Inflammatory macrophage treated with lipopolysaccharide for 4 hours (primary cell): ENCODE results near the gene PRPSAP1.
"Not testable (repeated sequence)": the region's sequence is repeated elsewhere in the genome, so short reads cannot be mapped to it uniquely, and the experiment has no call there.

Source experiments
- DNase-seq: peaks from one replicate; pipeline ENCODE4 v3.0.0-alpha.2; 2020

PRPSAP1 gene

DNA sequence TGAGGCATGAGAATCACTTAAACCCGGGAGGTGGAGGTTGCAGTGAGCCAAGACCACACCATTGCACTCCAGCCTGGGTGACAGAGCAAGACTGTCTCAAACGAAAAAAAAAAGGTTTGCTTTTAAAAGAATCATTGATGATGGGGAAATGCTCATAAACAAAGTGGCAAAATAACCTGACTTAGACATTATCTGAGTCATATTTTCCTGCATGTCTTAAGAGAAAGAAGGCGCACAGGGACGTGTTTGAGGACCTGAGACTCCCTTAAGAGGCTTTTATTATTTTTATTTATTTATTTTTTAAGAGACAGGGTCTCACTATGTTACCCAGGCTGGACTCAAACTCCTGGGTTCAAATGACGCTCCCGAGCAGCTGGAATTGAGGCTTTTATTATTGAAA is 5.7 kb upstream of the PRPSAP1 start:
- no peak for DNase-seq

DNA sequence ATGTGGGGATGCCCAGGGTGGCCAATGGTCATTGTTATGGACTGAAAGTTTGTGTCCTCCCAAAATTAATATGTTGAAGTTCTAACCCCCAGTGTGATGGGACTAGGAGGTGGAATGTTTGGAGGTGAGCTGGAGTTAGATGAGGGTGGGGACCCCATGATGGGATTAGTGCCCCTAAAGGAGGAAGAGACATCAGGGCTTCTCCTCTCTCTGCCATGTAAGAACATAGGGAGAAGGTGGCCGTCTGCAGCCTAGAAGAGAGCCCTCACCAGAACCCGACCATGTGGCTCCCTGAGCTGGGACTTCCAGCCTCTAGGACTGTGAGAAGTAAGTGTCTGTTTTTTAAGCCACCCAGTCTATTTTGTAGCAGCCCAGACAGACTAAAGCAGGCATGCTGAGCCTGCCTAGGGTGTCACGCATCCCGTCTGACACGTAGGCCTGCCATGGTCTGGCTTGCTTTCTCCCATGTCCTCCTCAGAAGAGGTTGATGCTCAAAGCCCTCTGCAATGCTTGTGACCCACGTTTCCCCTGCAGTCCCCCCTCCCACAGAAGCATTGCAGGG is 4.0 kb upstream of the PRPSAP1 start:
- no peak for DNase-seq

DNA sequence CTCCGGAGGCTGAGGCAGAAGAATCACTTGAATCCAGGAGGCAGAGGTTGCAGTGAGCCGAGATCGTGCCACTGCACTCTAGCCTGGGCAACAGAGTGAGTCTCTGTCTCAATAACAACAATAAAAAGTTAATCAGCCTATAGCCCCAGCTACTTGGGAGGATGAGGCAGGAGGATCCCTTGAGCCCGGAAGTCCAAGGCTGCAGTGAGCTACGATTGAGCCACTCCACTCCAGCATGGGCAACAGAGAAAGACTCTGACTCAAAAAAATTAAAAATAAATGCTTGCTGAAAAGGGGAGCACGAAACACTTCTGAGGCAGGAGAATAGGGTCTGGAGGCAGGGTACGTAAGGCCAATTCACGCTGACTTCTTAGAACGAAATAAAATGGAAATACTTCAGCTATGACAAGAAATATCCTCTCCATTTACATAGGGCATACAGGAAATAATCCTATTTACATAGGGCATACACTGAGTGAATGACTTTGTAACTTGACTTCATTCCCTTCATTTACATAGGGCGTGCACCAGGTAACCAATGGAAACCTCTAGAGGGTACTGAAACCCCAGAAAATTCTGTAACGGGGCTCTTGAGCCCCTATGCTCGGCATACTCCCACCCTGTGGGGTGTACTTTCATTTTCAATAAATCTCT is 3.2 kb upstream of the PRPSAP1 start:
- DNase-seq: no peak

DNA sequence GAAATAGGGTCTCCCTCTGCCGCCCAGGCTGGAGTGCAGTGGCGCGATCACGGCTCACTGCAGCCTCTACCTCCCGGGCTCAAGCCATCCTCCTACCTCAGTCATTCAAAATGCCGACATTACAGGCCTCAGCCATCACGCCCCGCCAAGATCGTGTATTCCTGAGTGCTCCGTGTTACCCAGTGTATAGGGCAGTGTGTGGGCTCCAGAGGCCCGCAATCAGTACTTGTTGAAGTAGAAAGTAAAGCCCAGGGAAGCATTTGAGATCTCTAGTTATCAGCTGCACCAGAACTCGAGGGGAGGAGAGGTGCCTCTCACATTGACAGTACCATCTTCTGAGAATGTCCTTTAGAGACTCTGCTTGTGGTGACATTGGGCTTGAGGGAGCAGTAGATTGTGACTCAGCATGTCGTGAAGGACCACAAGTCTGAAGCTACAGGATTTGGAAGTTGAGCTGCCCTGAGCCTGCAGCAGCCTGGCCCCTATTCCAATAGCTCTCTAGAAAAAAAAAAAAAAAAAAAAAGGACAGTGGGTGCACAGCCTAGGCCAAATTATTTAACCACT is 1.1 kb upstream of the PRPSAP1 start:
- no peak for DNase-seq

DNA sequence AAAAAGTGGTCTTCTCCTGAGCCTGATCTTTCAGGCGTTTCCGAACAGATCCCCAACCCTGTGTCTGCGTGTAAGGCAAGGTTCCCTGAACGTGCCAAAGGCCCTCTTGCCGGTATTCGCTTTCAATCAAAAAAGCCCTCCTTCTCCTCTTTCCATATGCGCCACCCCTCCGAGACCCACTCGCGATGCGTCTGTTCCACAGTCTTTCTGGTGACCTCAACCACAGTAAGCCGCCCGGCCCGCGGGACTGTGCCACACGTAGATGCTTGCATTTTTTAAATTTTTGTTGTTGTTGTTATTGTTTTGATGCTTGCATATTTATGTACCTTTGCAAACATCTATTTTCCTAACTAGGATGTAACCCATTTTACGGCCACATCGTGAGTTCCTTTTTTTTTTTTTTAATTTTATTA is 607 bp upstream of the PRPSAP1 start:
- DNase-seq: no peak

DNA sequence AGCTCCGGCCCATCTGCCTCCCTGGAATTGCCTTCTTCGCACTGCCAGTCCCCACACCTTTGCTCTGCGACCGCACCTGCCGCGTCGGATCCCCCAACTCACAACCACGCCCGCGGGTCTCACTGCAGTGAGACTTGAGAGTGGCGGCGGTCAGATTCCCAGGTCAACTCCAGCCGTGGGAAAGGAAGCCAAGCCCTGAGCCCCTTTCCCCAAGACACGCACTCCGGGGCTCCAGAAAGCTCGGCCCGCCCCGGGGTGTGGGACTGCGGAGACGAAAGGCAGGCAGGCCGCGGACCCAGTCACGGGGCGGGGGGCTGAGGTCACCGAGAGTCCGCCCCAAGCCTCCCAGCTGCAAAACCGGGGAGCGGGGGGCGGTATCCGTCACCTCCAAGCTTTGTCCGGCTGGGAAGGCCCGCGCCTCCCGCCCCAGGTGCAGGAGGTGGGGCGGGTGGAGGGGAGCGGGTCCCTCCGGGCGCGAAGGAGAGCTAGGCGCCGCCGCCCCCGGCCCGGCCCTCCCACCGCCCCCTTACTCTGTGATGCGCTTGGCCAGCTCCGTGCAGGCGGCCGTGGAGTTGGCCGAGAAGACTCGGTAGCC is 615 bp downstream of the PRPSAP1 start:
- DNase-seq: peak; percentile 40

DNA sequence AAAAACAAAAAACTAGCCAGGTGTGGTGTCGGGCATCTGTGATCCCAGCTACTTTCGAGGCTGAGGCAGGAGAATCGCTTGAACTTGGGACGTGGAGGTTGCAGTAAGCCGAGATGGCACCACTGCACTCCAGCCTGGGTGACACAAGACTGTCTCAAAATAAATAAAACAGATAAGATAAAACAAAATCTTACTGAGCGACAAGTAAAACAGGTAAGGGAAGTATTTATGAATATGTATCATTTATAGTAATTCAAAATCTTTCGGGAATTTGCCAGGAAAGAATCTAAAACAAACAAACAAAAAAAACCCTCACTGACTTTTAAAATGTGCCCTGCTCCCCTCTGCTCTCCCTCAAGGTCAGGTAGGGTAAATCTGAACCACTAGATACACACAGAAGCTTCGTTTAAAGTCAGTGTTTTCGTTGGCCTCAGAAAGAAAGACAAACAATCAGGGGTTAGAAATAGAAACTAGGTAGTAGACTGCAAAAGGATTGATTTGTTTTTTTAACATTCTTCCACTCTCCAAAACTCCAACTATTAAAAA is 2.1 kb downstream of the PRPSAP1 start:
- no peak for DNase-seq

DNA sequence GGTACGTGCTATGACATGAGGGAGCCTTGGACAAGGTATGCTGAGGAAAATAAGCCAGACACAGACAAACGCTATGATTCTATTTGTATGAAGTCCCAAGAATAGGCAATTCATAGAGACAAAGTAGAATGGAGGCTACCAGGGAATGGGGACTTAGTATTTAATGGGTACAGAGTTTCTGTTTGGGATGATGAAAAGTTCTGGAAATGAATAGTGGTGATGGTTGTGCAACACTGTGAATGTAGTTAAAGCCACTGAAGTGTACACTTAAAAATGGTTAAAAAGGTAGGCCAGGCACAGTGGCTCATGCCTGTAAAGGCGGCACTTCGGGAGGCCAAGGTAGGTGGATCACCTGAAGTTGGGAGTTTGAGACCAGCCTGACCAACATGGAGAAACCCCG is 3.3 kb downstream of the PRPSAP1 start:
- no peak for DNase-seq

DNA sequence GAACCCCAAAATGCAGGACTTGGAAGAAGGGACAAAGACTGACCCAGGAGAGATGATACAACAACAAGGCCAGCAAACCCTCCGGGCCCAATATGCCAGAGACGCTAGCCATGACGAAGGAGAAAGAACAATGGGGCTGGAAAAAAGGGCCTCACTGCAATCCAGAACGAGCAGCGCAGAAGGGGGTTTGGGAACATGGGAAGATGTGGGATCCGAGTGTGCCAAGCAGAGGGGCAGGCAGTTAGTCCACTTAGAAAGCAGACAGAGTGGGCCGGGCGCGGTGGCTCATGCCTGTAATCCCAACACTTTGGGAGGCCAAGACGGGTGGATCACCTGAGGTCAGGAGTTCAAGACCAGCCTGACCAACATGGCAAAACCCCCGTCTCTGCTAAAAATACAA is 6.8 kb downstream of the PRPSAP1 start:
- DNase-seq: not testable (repeated sequence)

DNA sequence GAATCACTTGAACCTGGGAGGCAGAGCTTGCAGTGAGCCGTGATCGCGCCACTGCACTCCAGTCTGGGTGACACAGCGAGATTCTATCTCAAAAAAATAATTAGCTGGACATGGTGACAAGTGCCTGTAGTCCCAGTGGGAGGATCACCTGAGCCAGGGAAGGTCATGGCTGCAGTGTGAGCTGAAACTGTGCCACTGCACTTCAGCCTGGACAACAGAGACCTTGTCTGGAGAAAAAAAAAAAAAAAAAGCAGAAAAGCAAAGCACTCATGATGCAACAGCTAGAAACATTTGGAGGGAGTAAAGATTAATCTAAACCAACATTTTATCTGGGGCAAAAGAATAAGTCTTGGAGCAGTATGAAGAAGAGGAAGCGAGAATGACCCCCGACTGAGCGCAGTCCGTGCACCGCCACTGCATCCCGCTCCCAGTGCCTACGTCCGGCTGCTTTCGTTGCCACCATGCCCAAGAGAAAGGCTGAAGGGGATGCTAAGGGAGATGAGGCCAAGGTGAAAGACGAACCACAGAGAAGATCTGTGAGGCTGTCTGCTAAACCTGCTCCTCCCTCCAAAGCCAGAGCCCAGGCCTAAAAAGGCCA is 8.2 kb downstream of the PRPSAP1 start:
- no peak for DNase-seq

DNA sequence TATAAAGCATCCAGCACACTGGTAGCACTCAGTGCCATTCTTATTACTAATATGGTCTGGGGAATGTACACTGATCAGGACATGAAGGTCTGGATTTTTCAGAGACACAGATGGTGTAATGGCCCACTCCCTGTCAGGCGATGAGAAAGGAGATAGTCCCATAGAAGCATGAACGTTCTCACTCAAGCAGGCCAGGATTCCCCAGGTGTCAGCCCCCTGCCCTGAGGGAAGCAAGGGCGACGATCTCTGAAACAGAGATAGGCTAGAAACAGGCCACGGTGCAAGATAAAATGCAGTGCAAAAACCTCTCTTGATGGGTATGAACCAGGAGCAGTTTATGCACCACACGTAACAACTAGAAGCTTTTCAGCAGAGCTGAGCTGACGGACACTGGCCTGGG is 10.6 kb downstream of the PRPSAP1 start:
- no peak for DNase-seq

DNA sequence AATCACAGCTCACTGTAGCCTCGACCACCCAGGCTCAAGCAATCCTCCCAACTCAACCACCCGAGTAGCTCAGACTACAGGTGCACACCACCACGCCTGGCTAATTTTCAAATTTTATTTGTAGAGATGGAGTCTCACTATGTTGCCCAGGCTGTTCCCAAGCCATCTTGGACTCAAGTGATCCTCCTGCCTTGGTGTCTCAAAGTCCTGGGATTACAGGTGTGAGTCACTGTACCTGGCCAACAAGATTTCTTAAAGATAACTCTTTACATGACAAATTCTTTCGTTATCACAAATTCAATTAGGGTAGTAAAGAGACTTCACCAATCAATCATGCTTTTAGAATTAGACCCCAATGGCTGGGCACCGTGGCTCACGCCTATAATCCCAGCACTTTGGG is 12.4 kb downstream of the PRPSAP1 start:
- no peak for DNase-seq

DNA sequence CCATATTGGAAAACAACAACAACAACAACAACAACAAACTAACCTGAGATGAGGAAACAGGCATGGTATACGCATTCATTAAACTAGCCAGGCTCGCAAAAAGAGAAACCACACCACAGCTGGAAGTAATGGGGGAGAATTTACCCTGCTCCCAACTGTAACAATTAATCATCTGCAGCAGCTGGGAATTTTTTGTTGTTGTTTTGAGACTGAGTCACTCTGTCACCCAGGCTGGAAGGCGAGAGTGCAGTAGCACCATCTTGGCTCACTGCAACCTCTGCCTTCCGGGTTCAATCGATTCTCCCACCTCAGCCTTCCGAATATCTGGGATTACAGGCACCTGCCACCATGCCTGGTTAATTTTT is 16.3 kb downstream of the PRPSAP1 start:
- DNase-seq: no peak

DNA sequence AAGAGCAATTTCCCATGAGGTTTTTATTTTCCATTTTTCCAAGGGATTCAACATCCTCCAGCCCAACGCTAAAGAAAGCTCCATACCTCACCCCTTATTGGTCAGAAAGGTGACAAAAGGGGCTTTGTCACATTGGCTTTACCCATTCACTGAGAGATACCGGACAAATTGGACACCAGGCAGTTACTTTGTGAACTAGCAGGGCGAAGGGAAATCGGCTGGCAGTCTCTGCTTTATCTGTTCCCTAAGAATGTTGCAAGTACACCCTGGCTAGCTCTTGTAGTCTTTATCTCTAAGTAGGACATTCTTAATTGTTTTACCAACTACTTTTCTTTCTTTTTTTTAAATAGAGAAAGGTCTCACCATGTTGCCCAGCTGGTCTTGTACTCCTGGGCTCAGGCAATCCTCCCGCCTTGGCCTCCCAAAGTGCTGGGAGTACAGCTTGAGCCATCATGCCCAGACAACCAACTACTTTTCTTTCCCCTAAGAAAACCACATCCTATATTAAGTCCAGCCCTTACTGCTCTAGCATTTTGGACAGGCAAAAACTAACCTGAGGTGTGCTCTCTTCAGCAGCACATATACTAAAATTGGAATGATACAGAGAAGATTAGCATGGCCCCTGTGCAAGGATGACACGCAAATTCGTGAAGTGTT is 16.8 kb downstream of the PRPSAP1 start:
- DNase-seq: no peak

DNA sequence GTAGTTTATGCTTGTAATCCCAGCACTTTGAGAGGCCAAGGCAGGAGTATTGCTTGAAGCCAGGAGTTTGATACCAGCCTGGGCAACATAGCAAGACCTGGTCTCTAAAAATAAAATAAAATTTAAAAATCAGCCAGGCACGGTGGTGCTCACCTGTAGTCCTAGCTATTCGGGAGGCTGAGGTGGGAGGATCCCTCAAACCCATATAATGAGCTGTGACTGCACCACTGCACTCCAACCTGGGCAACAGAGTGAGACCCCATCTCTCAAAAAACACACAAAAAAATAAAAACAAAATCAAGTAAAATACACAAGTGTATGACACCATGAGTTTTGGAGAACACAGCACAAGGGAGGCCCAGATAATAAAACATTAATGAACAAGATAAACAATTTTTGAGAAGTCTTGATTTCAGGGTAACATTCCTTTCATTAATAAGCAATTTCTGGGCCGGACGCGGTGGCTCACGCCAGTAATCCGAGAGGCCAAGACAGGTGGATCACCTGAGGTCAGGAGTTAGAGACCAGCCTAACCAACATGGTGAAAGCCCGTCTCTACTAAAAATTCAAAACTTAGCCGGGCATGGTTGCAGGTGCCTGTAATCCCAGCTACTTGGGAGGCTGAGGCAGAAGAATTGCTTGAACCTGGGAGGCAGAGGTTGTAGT is 17.9 kb downstream of the PRPSAP1 start:
- no peak for DNase-seq

DNA sequence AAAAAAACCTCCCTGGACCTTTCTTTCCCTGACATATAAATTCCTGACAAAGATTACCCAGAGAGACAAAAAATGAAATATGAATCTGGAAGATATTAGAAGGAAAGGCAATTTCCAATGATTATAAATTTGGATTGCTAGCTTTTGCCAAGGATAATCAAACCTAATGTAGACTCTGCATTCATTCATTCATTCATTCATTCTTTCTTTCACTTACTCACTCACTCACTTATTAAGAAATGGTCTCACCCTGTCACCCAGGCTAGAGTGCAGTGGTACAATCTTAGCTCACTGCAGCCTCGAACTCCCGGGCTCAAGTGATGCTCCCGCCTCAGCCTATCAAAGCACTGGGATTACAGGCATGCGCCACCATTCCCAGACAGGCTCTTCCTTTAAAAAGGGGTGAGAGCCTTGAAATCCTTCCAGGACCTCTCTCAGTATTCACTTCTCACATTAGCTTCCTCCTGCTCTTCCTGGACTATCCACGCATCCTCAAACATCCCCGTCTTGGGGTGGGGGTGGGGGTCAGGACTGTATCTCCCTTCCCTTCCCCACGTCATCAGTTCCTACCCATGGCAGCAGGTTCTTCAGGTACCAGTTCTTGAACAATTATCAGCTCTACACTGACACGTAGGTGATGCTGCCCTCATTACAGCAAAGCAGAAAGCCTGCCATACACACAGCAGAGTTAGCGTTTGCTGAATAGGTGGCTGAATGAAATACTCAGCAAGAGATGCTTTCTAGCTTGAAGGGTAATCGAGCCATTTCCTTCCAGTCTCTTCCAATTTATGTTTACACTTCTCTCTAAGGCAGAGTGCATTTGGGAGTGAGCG is 19.8 kb downstream of the PRPSAP1 start:
- DNase-seq: no peak

DNA sequence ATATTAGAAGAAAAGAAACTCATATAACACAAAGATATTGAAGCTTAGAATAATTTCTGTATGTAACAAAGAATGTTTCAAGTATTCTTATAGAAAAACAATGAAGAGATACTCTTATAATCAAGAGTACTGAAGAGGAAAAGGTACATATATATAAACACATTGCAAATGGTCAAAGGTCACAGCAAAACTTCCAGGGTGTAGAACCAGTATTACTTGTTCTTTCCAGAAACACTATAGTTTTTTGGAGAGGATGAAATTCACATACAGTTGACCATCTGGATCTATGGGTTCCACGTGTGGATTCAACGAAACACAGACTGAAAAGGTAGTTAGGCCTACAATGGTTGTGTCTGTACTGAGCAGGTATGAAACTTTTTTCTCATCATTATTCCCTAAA is 22.6 kb downstream of the PRPSAP1 start:
- DNase-seq: no peak

DNA sequence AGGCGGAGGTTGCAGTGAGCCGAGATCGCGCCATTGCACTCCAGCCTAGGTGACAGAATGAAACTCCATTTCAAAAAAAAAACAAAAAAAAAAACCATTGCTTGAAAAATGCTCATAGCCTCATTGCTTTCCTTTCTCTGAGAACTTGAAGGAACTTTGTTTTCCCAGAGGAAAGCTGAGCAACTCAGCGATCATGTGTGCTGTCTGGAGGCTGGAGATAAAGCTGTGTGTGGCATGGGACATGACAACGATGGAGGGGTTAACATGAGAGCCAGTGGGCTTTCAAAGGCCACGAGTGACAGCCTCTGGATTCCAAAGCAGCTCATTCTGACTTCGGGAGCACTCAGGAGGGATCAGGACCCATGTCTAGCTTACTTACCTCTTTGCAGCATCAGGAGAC is 24.1 kb downstream of the PRPSAP1 start:
- no peak for DNase-seq

DNA sequence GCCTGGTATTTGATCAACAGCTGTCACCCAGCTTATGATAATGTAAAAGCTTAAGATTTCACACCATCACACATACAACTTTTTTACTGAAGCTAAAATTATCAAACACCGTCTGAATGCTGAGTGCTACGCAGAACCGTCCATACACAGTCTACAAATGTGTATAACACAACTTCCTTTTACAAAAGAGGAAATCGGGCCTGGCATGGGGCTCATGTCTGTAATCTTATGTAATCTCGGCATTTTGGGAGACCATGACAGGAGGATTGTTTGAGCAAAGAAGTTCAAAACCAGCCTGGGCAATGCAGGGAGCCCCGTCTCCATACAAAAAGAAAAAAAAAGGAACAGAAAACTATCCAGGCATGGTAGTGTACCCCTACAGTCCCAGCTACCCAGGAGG is 26.0 kb downstream of the PRPSAP1 start:
- DNase-seq: peak; percentile 94

DNA sequence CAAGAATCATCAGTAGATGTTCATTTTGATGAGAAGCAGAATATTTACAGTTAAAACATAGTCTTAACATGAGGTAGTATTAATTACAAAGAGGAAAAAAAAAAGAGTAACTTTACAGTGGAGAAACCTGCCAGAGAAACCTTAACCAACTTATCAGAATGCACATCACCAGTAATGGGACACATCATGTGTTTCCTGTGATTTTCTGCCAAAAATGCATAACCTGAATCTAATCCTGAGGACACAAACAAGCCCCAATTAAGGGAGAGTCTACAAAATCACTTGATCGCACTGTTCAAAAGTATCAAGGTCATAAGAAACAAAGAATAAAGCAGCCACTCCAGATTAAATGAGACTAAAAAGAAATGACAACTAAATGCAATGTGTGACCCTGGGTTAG is 27.4 kb downstream of the PRPSAP1 start:
- no peak for DNase-seq

DNA sequence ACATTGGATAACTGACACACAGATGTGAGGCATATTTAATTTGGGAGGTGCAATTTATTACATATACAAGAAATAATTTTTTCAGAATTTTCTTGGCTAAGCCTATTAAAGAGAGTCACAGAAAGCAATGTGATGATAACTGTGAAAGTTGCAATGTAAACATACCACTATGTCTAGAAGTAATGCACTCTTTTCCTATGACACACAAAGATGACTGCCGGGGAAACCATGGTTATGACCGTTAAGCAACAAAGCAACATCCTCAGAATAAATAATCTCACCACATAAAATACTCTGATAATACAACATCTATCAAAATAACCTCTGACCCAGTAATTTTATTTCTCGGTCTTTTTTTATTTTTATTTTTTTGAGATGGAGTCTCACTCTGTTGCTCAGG is 35.1 kb downstream of the PRPSAP1 start:
- DNase-seq: no peak

DNA sequence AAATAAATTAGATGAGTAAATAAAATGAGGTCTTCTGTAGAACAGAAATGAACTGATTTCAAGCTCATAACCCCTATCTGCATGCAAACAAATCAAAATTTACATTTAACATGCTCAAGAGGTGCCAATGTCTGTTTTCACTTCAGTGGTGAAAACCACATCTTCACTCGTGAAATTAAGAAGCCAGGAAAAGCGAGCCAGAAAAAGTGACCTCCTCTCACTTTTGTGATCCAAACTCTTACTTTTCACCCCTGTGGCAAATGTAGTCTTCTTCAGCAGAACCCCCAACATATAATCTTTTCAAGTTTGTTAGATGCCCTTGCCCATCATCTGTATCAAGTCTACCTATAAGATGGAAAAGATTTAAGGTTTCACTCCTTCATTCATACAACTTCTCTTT is 36.2 kb downstream of the PRPSAP1 start:
- DNase-seq: no peak
